Cardiac muscle cell (in vitro differentiated cells and primary cell): Measurements from ENCODE around the gene SINHCAF. TPM values are rescaled to one million over a fixed set of nuclear protein-coding genes. Genes with fewer than 3 reads are reported as not detected.

Source experiments
- DNase-seq, 2 donors: peaks; one replicate each; pipeline versions ENCODE4 v3.0.0 to v3.0.0-alpha.2; 2010 to 2017; ENCODE audit warnings: low read depth in 1 of 2, low spot score in 1 of 2
- H3K27ac ChIP-seq: fragments of 200-600 bp; sonication (generic); 2 replicates; pipeline ENCODE4 v1.5.1; 2016
- H3K27me3 ChIP-seq: fragments of 200-600 bp; sonication (generic); 2 replicates; pipeline ENCODE4 v1.6.0; 2016; ENCODE audit warnings: control low read depth
- H3K36me3 ChIP-seq: fragments of 200-600 bp; sonication (generic); 2 replicates; pipeline ENCODE4 v1.5.1; 2016; ENCODE audit warnings: control low read depth
- H3K4me1 ChIP-seq: fragments of 200-600 bp; sonication (generic); 2 replicates; pipeline ENCODE4 v1.8.1; 2017; ENCODE audit warnings: low read depth, mild to moderate bottlenecking, mixed run types
- H3K4me3 ChIP-seq: fragments of 200-600 bp; sonication (generic); 2 replicates; pipeline ENCODE4 v1.5.1; 2016; ENCODE audit warnings: mild to moderate bottlenecking
- H3K9me3 ChIP-seq: fragments of 200-600 bp; sonication (generic); 2 replicates; pipeline ENCODE4 v1.5.1; 2017; ENCODE audit warnings: low read depth, mild to moderate bottlenecking, control low read depth
- CTCF ChIP-seq: IDR thresholded peaks from 2 replicates; pipeline ENCODE4 v1.5.1; 2012; ENCODE audit warnings: low read depth, mild to moderate bottlenecking, low read length
- polyA plus RNA-seq: library from polyadenylated mRNA; unstranded; fragments of >200 nt; fragmentation: Nextera tagmentation; extraction: Ambion mirVana; gene quantifications from 2 replicates; pipeline ENCODE4 v1.2.1, GENCODE V29; 2016
- total RNA-seq: library from RNA; depleted of rRNA; stranded (reverse); fragments of >200 nt; gene quantifications from 2 replicates; pipeline ENCODE4 v1.2.3, GENCODE V29; 2016

The SINHCAF gene
- total and polyA plus RNA-seq, 2 experiments from 2014 or later = 102 to 176 TPM

DNA sequence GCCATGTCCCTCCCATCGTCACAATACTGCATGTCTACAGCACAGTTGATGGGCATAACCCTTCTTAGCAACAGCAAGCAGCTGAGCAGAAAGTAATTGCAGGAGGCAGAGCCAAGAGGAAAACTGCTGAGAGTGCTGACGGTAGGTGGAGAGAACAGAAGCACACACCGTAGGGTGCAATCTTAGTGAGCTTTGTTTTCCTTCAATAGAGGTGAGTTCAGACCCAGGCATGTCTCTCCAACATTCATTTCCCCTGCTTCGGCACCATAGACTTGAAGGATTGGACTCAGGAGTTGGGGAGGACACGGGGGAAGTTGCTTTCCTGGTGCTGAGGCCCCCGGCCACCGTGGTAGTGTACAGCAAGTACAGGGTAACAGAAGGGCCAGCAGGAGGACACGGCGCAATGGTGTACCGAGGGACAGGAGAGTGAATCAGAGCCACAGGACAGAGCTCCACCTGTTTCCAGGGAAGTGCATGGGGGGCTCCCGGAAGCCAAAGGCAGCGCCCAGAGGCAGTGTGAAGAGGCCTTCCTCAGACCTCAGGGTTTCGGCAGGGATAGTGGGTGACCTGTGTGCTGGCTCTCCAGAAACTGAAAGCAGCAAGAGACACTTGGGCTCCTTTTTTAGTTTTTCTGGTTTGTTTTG, 36.3 kb upstream of the SINHCAF start:
- Histone ChIP-seq H3K4me3 (no peak overlapping the region), H3K4me1 (peaks cover 5% of the 10 kb centered on the region), H3K27me3 (no peaks in the 10 kb centered on the region), H3K9me3 (no peaks in the 10 kb centered on the region), H3K36me3 (no peaks in the 10 kb centered on the region), H3K27ac (no peak overlapping the region)
- TF ChIP-seq CTCF = no peak
- DNase-seq = peak in 1 of 2 donors; percentile 25

GRCh38 chr12:31361730-31362114, 35.8 kb upstream of the SINHCAF start:
- H3K9me3 ChIP-seq = no peaks in the 10 kb centered on the region
- no peak overlapping the region for H3K4me3 ChIP-seq
- no peak overlapping the region for H3K27ac ChIP-seq
- H3K4me1 ChIP-seq = peaks cover 5% of the 10 kb centered on the region
- no peak for TF ChIP-seq CTCF
- no peaks in the 10 kb centered on the region for H3K36me3 ChIP-seq
- H3K27me3 ChIP-seq = no peaks in the 10 kb centered on the region
- DNase-seq = no peak

DNA sequence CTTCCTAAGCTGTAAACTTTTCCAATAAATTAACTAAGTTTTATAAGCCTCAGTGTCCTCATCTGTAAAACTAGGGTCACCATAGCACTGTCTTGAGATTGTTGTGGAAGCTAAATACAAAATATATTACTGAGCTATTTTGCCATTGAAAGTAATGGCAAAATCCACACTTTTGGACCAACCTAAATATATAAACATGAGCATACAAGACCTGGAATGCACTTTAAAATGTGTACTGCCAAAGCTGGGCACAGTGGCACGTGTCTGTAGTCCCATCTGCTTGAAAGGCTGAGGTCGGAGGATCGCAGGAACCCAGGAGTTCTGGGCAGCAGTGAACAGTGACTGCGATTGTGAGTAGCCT, 29.8 kb upstream of the SINHCAF start:
- Histone ChIP-seq H3K36me3 (no peaks in the 10 kb centered on the region), H3K9me3 (no peaks in the 10 kb centered on the region), H3K27ac (no peak overlapping the region), H3K4me1 (no peaks in the 10 kb centered on the region), H3K27me3 (no peaks in the 10 kb centered on the region), H3K4me3 (no peak overlapping the region)
- no peak for DNase-seq
- TF ChIP-seq CTCF = no peak

- Histone ChIP-seq H3K4me1 (no peaks in the 10 kb centered on the region), H3K4me3 (no peak overlapping the region), H3K9me3 (no peaks in the 10 kb centered on the region), H3K27ac (no peak overlapping the region), H3K27me3 (no peaks in the 10 kb centered on the region), H3K36me3 (no peaks in the 10 kb centered on the region)
- DNase-seq = no peak
- no peak for TF ChIP-seq CTCF
These were observed 28.1 kb upstream of the SINHCAF start for GRCh38 chr12:31353750-31354708.

- Histone ChIP-seq H3K36me3 (no peaks in the 10 kb centered on the region), H3K27ac (no peak overlapping the region), H3K4me3 (no peak overlapping the region), H3K27me3 (no peaks in the 10 kb centered on the region), H3K9me3 (no peaks in the 10 kb centered on the region), H3K4me1 (no peaks in the 10 kb centered on the region)
- no peak for DNase-seq
- no peak for TF ChIP-seq CTCF
These were observed 20.3 kb upstream of the SINHCAF start for GRCh38 chr12:31346267-31346666.
